Trophoblast cell (in vitro differentiated cells and primary cell): Measurements from ENCODE around the gene HLA-DMB.
A peak's percentile ranks its signal among the peaks of the same experiment; 100 is the strongest.

Source experiments
- DNase-seq, 2 donors: peaks; one replicate each; pipeline ENCODE4 v3.0.0-alpha.2; 2016
- H2AFZ ChIP-seq: 2 replicates; pipeline ENCODE4 v1.6.1; 2013; ENCODE audit warnings: low read length, moderate library complexity, mild to moderate bottlenecking; ENCODE audit not compliant: insufficient read depth, poor library complexity
- H2AK5ac ChIP-seq: 2 replicates; pipeline ENCODE4 v1.6.1; 2013; ENCODE audit warnings: mild to moderate bottlenecking, low read length
- H2BK120ac ChIP-seq: 2 replicates; pipeline ENCODE4 v1.6.1; 2013; ENCODE audit warnings: low read length, mild to moderate bottlenecking, moderate library complexity; ENCODE audit not compliant: insufficient read depth, poor library complexity
- H2BK12ac ChIP-seq: 2 replicates; pipeline ENCODE4 v1.6.1; 2013; ENCODE audit warnings: mild to moderate bottlenecking, low read length, moderate library complexity
- H2BK5ac ChIP-seq: 2 replicates; pipeline ENCODE4 v1.6.1; 2013; ENCODE audit warnings: low read length, low read depth, moderate library complexity, mild to moderate bottlenecking; ENCODE audit not compliant: poor library complexity
- H3K14ac ChIP-seq: 2 replicates; pipeline ENCODE4 v1.6.1; 2013; ENCODE audit warnings: mild to moderate bottlenecking, low read length
- H3K18ac ChIP-seq: 2 replicates; pipeline ENCODE4 v1.6.1; 2013; ENCODE audit warnings: mild to moderate bottlenecking, low read length
- H3K23ac ChIP-seq: 2 replicates; pipeline ENCODE4 v1.6.1; 2013; ENCODE audit warnings: low read length
- H3K27ac ChIP-seq: 2 replicates; pipeline ENCODE4 v1.5.1; 2013; ENCODE audit warnings: low read depth, mild to moderate bottlenecking, inconsistent platforms, low read length, moderate library complexity
- H3K27me3 ChIP-seq: 2 replicates; pipeline ENCODE4 v1.6.1; 2013; ENCODE audit warnings: inconsistent platforms, mild to moderate bottlenecking, low read length, moderate library complexity; ENCODE audit not compliant: insufficient read depth
- H3K36me3 ChIP-seq, 2 experiments: 1 replicate in 1 of 2; 2 replicates in 1 of 2; pipeline ENCODE4 v1.6.1; 2013; ENCODE audit warnings: low read length in 2 of 2, mild to moderate bottlenecking in 2 of 2, moderate library complexity in 1 of 2; ENCODE audit not compliant: insufficient read depth in 2 of 2, control insufficient read depth in 1 of 2
- H3K4ac ChIP-seq: 2 replicates; pipeline ENCODE4 v1.6.1; 2013; ENCODE audit warnings: low read depth, mild to moderate bottlenecking, low read length, moderate library complexity
- H3K4me1 ChIP-seq, 2 experiments: 1 replicate in 1 of 2; 2 replicates in 1 of 2; pipeline ENCODE4 v1.6.1; 2013; ENCODE audit warnings: low read length in 2 of 2, mild to moderate bottlenecking in 2 of 2, moderate library complexity in 1 of 2; ENCODE audit not compliant: insufficient read depth in 2 of 2, control insufficient read depth in 1 of 2
- H3K4me2 ChIP-seq: 2 replicates; pipeline ENCODE4 v1.6.1; 2013; ENCODE audit warnings: inconsistent platforms, mild to moderate bottlenecking, low read length, moderate library complexity
- H3K4me3 ChIP-seq: 2 replicates; pipeline ENCODE4 v1.5.1; 2013; ENCODE audit warnings: mild to moderate bottlenecking, low read depth, low read length, inconsistent platforms
- H3K79me1 ChIP-seq: one replicate; pipeline ENCODE4 v1.6.1; 2013; ENCODE audit warnings: low read length
- H3K79me2 ChIP-seq: 2 replicates; pipeline ENCODE4 v1.6.1; 2013; ENCODE audit warnings: low read length, mild to moderate bottlenecking; ENCODE audit not compliant: control insufficient read depth, insufficient read depth, poor library complexity
- H3K9ac ChIP-seq: 2 replicates; pipeline ENCODE4 v1.6.1; 2013; ENCODE audit warnings: mild to moderate bottlenecking, low read length
- H3K9me3 ChIP-seq: 2 replicates; pipeline ENCODE4 v1.6.1; 2013; ENCODE audit warnings: low read depth, mild to moderate bottlenecking, control low read depth, inconsistent platforms, low read length; ENCODE audit not compliant: insufficient read depth
- H4K12ac ChIP-seq: 2 replicates; pipeline ENCODE4 v1.6.1; 2013; ENCODE audit warnings: low read depth, mild to moderate bottlenecking, low read length, moderate library complexity
- H4K8ac ChIP-seq: 2 replicates; pipeline ENCODE4 v1.6.1; 2013; ENCODE audit warnings: low read depth, mild to moderate bottlenecking, low read length, moderate library complexity
- H4K91ac ChIP-seq: one replicate; pipeline ENCODE4 v1.6.1; 2013; ENCODE audit warnings: low read depth, mild to moderate bottlenecking, low read length, moderate library complexity
- whole genome bisulfite sequencing: extraction: QIAGEN DNeasy Blood & Tissue Kit; methylation state at CpG from one replicate; pipeline ENCODE4 v1.1.7; 2013; ENCODE audit warnings: missing lambda C conversion rate; ENCODE audit not compliant: insufficient read length, insufficient coverage; ENCODE audit errors: extremely low coverage; 5-methylcytosine and 5-hydroxymethylcytosine counted together

HLA-DMB gene

GRCh38 chr6:32967151-32968091, 26.6 kb upstream of the HLA-DMB start:
- Histone ChIP-seq H2AK5ac (peak overlapping the region; percentile 70), H3K14ac (peak overlapping the region; percentile 90), H2AFZ (peak overlapping the region; percentile 75), H3K27ac (peak overlapping the region; percentile 100), H2BK120ac (peak overlapping the region; percentile 40), H3K79me2 (peaks cover 29% of the 10 kb centered on the region), H3K9ac (peak overlapping the region; percentile 14), H4K12ac (peak overlapping the region; percentile 22), H2BK5ac (peak overlapping the region; percentile 71), H3K4me3 (peak overlapping the region; percentile 86), H3K27me3 (no peaks in the 10 kb centered on the region), H2BK12ac (peak overlapping the region; percentile 20), H3K4me2 (peak overlapping the region; percentile 61), H3K18ac (peak overlapping the region; percentile 64), H3K23ac (no peak overlapping the region), H3K4me1 (peaks cover 0 to 5% of the 10 kb centered on the region in 2 experiments), H4K8ac (peak overlapping the region; percentile 67), H3K9me3 (no peaks in the 10 kb centered on the region), H3K79me1 (peaks cover 36% of the 10 kb centered on the region), H3K4ac (peak overlapping the region; percentile 76), H4K91ac (peak overlapping the region; percentile 78), H3K36me3 (peaks cover 4% of the 10 kb centered on the region in 2 experiments)
- DNase-seq = peak in 1 of 2 donors; percentile 65
- WGBS = no CpG with 5 or more reads among the region's 16 CpGs

DNA sequence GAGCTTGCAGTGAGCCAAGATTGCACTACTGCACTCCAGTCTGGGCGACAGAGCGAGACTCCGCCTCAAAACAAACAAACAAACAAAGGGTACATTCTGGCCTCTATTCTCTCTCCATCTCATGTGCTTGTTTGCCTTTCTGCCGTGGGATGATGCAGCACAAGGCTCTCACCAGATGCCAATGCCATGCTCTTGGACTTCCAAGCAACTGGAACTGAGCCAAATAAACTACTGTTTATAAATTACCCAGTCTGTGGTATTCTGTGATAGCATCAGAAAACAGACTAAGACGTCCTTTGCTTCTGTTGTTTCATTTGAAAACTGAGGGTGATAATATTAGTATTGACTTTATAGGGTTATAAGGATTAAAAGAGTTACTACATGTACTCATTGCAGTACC, 23.9 kb upstream of the HLA-DMB start:
- Histone ChIP-seq H3K4me1 (peaks cover 0 to 5% of the 10 kb centered on the region in 2 experiments), H3K14ac (no peak overlapping the region), H2BK12ac (no peak overlapping the region), H3K4ac (no peak overlapping the region), H3K79me1 (peaks cover 17% of the 10 kb centered on the region), H3K18ac (no peak overlapping the region), H3K27ac (no peak overlapping the region), H2BK5ac (no peak overlapping the region), H2AFZ (no peak overlapping the region), H3K27me3 (no peaks in the 10 kb centered on the region), H4K12ac (no peak overlapping the region), H2BK120ac (no peak overlapping the region), H3K79me2 (peaks cover 13% of the 10 kb centered on the region), H4K8ac (no peak overlapping the region), H3K9ac (no peak overlapping the region), H3K4me3 (no peak overlapping the region), H3K9me3 (no peaks in the 10 kb centered on the region), H3K36me3 (no peaks in the 10 kb centered on the region), H3K4me2 (no peak overlapping the region), H2AK5ac (no peak overlapping the region), H3K23ac (no peak overlapping the region), H4K91ac (no peak overlapping the region)
- DNase-seq = no peak
- no CpG with 5 or more reads among the region's 5 CpGs for WGBS

GRCh38 chr6:32963866-32964265, 23.0 kb upstream of the HLA-DMB start:
- H3K9ac ChIP-seq = no peak overlapping the region
- H3K14ac ChIP-seq = no peak overlapping the region
- no peaks in the 10 kb centered on the region for H3K9me3 ChIP-seq
- no peak overlapping the region for H2BK5ac ChIP-seq
- no CpG with 5 or more reads among the region's 1 CpG for WGBS
- no peak overlapping the region for H3K18ac ChIP-seq
- no peak overlapping the region for H2BK12ac ChIP-seq
- H3K27ac ChIP-seq = no peak overlapping the region
- H4K91ac ChIP-seq = no peak overlapping the region
- H3K4me1 ChIP-seq = peaks cover 0 to 5% of the 10 kb centered on the region in 2 experiments
- no peak overlapping the region for H3K23ac ChIP-seq
- H2AK5ac ChIP-seq = no peak overlapping the region
- no peak overlapping the region for H3K4me2 ChIP-seq
- no peaks in the 10 kb centered on the region for H3K36me3 ChIP-seq
- no peak overlapping the region for H2BK120ac ChIP-seq
- H3K4ac ChIP-seq = no peak overlapping the region
- peaks cover 6% of the 10 kb centered on the region for H3K79me2 ChIP-seq
- no peak overlapping the region for H4K12ac ChIP-seq
- H3K27me3 ChIP-seq = no peaks in the 10 kb centered on the region
- DNase-seq = no peak
- peaks cover 8% of the 10 kb centered on the region for H3K79me1 ChIP-seq
- H4K8ac ChIP-seq = no peak overlapping the region
- no peak overlapping the region for H3K4me3 ChIP-seq
- no peak overlapping the region for H2AFZ ChIP-seq

DNA sequence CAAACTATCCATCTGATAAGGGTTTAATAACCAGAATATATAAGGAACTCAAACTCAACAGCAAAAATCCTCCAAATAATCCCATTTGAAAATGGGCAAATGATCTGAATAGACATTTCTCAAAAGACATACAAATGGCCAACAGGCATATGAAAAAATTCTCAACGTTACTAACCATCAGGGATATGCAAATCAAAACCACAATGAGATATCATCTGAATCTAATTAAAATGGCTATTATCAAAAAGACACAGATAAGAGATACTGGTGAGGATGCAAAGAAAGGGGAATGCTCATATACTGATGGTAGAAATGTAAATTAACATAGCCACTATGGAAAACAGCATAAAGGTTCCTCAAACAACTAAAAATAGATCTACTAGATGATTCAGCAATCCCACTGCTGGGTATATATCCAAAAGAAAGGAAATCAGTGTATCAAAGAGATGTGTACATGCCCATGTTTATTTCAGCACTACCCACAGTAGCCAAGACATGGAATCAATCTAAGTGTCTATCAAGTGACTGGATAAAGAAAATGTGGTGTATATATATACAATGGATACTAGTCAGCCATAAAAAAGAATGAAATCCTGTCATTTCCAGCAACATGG, 21.5 kb upstream of the HLA-DMB start:
- no peak overlapping the region for H3K14ac ChIP-seq

More for the DNA sequence above, 21.5 kb upstream of the HLA-DMB start:
- no peaks in the 10 kb centered on the region for H3K27me3 ChIP-seq
- H2BK120ac ChIP-seq = no peak overlapping the region
- no peak for DNase-seq
- H3K9ac ChIP-seq = no peak overlapping the region
- no peaks in the 10 kb centered on the region for H3K79me1 ChIP-seq
- no peak overlapping the region for H2BK5ac ChIP-seq
- no peak overlapping the region for H4K8ac ChIP-seq
- H3K79me2 ChIP-seq = no peaks in the 10 kb centered on the region
- H3K27ac ChIP-seq = no peak overlapping the region
- no peak overlapping the region for H3K4me3 ChIP-seq
- H2BK12ac ChIP-seq = no peak overlapping the region
- WGBS = no CpG with 5 or more reads among the region's 1 CpG
- no peak overlapping the region for H4K12ac ChIP-seq
- no peak overlapping the region for H2AFZ ChIP-seq
- H3K4me2 ChIP-seq = no peak overlapping the region
- H3K4ac ChIP-seq = no peak overlapping the region
- no peak overlapping the region for H4K91ac ChIP-seq
- no peaks in the 10 kb centered on the region for H3K36me3 ChIP-seq
- H3K23ac ChIP-seq = no peak overlapping the region
- H3K9me3 ChIP-seq = no peaks in the 10 kb centered on the region
- H3K4me1 ChIP-seq = peaks cover 0 to 3% of the 10 kb centered on the region in 2 experiments
- no peak overlapping the region for H2AK5ac ChIP-seq
- H3K18ac ChIP-seq = no peak overlapping the region
